Pancreas (tissue), 10 donors: ENCODE measurements around the gene SLC35C1. TPM values are rescaled to one million over a fixed set of nuclear protein-coding genes. Genes with fewer than 3 reads are reported as not detected.

ENCODE experiments used
- ATAC-seq, 4 donors: fragments of 200-7000 bp; cut with Tn5 transposase; one replicate each; pipeline versions ENCODE4 v1.8.0 to v1.9.1; 2020; ENCODE audit warnings: mild to moderate bottlenecking in 4 of 4, moderate library complexity in 4 of 4
- DNase-seq, 6 donors: peaks; one replicate each; pipeline ENCODE4 v3.0.0-alpha.2; 2020
- FAIRE-seq: peaks from 2 replicates; lab custom pipeline; 2012; peaks lifted over from hg19 to GRCh38; lab: Jason Lieb, UNC
- H3K27ac ChIP-seq, 4 donors: fragments of 200-600 bp; sonication (generic); 1 replicate in 3 of 4; 2 replicates in 1 of 4; pipeline versions ENCODE4 v1.5.0 to v1.8.0; 2020
- H3K27me3 ChIP-seq, 4 donors: fragments of 200-600 bp; one replicate each; pipeline ENCODE4 v1.8.0; 2021
- H3K36me3 ChIP-seq, 3 donors: fragments of 200-600 bp; sonication (generic) in 1 of 3; one replicate each; pipeline versions ENCODE4 v1.5.0 to v1.8.0; 2020 to 2021
- H3K4me1 ChIP-seq, 3 donors: fragments of 200-600 bp; one replicate each; pipeline ENCODE4 v1.8.0; 2021
- H3K4me3 ChIP-seq, 4 donors: fragments of 200-600 bp; sonication (generic) in 2 of 4; one replicate each; pipeline versions ENCODE4 v1.5.0 to v1.8.0; 2020 to 2021
- H3K9me3 ChIP-seq, 4 donors: fragments of 200-600 bp; one replicate each; pipeline ENCODE4 v1.8.0; 2021
- CTCF ChIP-seq, 4 donors: fragments of 200-600 bp; sonication (generic) in 3 of 4; IDR thresholded peaks; one replicate each; pipeline versions ENCODE4 v1.5.0 to v1.8.0; 2021; ENCODE audit warnings: antibody characterized with exemption in 4 of 4
- WGBS, 2 donors: extraction: QIAGEN DNeasy Blood & Tissue Kit; methylation state at CpG; one replicate each; pipeline ENCODE4 v1.1.7; 2013; 5-methylcytosine and 5-hydroxymethylcytosine counted together
- intact Hi-C, 3 donors: fragments of 100-400 bp; cut with DNase I; formaldehyde crosslinking; loops; one replicate each; pipeline versions ENCODE4 v1.11.1 to v1.14.2; 2022
- polyA plus RNA-seq, 2 donors: library from polyadenylated mRNA; stranded (reverse); fragments of 200-250 nt; gene quantifications; one replicate each; pipeline ENCODE4 v1.2.3, GENCODE V29; 2013
- total RNA-seq, 6 donors: library from RNA; stranded (reverse); fragmentation: NEBNext Ultra II Directional in 4 of 6; extraction: Animal tissue kit (Norgen Biotek cat#: 25700) in 4 of 6; gene quantifications; one replicate each; pipeline versions ENCODE4 v1.2.1 to v1.2.4, GENCODE V29; 2021 to 2023
- donor health status: healthy with polysubstance abuse.
- donor health status: DM: no; HTN: no; CAD: no; lungs with moderate emphysema.
- donor health status: DM: no; HTN: no; CAD: no.
- donor health status: control.
- donor health status: control.
- donor health status: Bipolar disorder and iron deficiency.
- donor health status: DM: yes; HTN: yes; CAD: no.
- donor health status: DM: no; HTN: no; CAD: no.
- donor health status: DM: no; HTN: no; CAD: no.
- donor health status: DM: yes; HTN: yes; CAD: no.

The SLC35C1 gene
- total and polyA plus RNA-seq, 8 donors = 5.4 to 14.2 (median 7.5) TPM

GRCh38 chr11:45794169-45794568 is 10.8 kb upstream of the SLC35C1 start:
- no peak for DNase-seq
- H3K27ac ChIP-seq = no peak overlapping the region
- H3K36me3 ChIP-seq = no peaks in the 10 kb centered on the region
- no peak for TF ChIP-seq CTCF (IDR thresholded peaks at IDR 0.05)
- no peaks in the 10 kb centered on the region for H3K9me3 ChIP-seq
- WGBS, 2 donors = 11 to 18% methylated on average over 3 of the region's 3 CpGs
- H3K4me1 ChIP-seq = no peaks in the 10 kb centered on the region
- peak in 2 of 4 donors; percentile 43 to 48 for ATAC-seq
- no peaks in the 10 kb centered on the region for H3K27me3 ChIP-seq
- intact Hi-C loops = no loop called here
- no peak for FAIRE-seq
- H3K4me3 ChIP-seq = no peak overlapping the region

GRCh38 chr11:45795379-45795778 is 9.6 kb upstream of the SLC35C1 start:
- ATAC-seq = no peak
- FAIRE-seq = no peak
- DNase-seq = no peak
- 83 to 90% methylated on average over 5 of the region's 5 CpGs for WGBS, 2 donors
- intact Hi-C loops = no loop called here
- no peak overlapping the region for H3K4me3 ChIP-seq
- no peak for TF ChIP-seq CTCF (IDR thresholded peaks at IDR 0.05)
- no peaks in the 10 kb centered on the region for H3K36me3 ChIP-seq
- H3K27me3 ChIP-seq = no peaks in the 10 kb centered on the region
- H3K4me1 ChIP-seq = no peaks in the 10 kb centered on the region
- no peaks in the 10 kb centered on the region for H3K9me3 ChIP-seq
- no peak overlapping the region for H3K27ac ChIP-seq

- ATAC-seq = no peak
- no peak for DNase-seq
- 82 to 87% methylated on average over 8 of the region's 8 CpGs for WGBS, 2 donors
- no peaks in the 10 kb centered on the region for H3K36me3 ChIP-seq
- H3K9me3 ChIP-seq = no peaks in the 10 kb centered on the region
- FAIRE-seq = no peak
- TF ChIP-seq CTCF (IDR thresholded peaks at IDR 0.05) = no peak
- no peak overlapping the region for H3K4me3 ChIP-seq
- H3K4me1 ChIP-seq = no peaks in the 10 kb centered on the region
- intact Hi-C loops = no loop called here
- no peak overlapping the region for H3K27ac ChIP-seq
- no peaks in the 10 kb centered on the region for H3K27me3 ChIP-seq
These were observed 8.5 kb upstream of the SLC35C1 start for GRCh38 chr11:45796461-45796861.

GRCh38 chr11:45798793-45799441 is 6.0 kb upstream of the SLC35C1 start:
- Histone ChIP-seq H3K9me3 (no peaks in the 10 kb centered on the region), H3K36me3 (no peaks in the 10 kb centered on the region), H3K4me3 (no peak overlapping the region), H3K4me1 (no peaks in the 10 kb centered on the region), H3K27ac (no peak overlapping the region), H3K27me3 (no peaks in the 10 kb centered on the region)
- no peak for FAIRE-seq
- no peak for DNase-seq
- ATAC-seq = peak in 2 of 4 donors; percentile 4 to 36
- TF ChIP-seq CTCF (IDR thresholded peaks at IDR 0.05) = no peak
- WGBS, 2 donors = 78 to 82% methylated on average over 10 of the region's 10 CpGs
- intact Hi-C loops = no loop called here

GRCh38 chr11:45799562-45799961 is 5.4 kb upstream of the SLC35C1 start:
- DNase-seq = no peak
- H3K9me3 ChIP-seq = no peaks in the 10 kb centered on the region
- ATAC-seq = no peak
- H3K27me3 ChIP-seq = no peaks in the 10 kb centered on the region
- intact Hi-C loops = no loop called here
- 96 to 97% methylated on average over 3 of the region's 3 CpGs for WGBS, 2 donors
- no peak overlapping the region for H3K4me3 ChIP-seq
- no peak for FAIRE-seq
- TF ChIP-seq CTCF (IDR thresholded peaks at IDR 0.05) = no peak
- H3K27ac ChIP-seq = no peak overlapping the region
- no peaks in the 10 kb centered on the region for H3K36me3 ChIP-seq
- H3K4me1 ChIP-seq = no peaks in the 10 kb centered on the region
